Measurements from ENCODE around the gene ZBTB34.

ZBTB34 gene

GRCh38 chr9:126862104-126862761 lies 1.8 kb downstream of the ZBTB34 start:
- H3K4me1 ChIP-seq (ENCODE audit: insufficient read depth, low read length): peaks cover 40% of the 10 kb centered on the region
- no peak overlapping the region for H3K27ac ChIP-seq (ENCODE audit: low read depth, low read length)
- no peaks in the 10 kb centered on the region for H3K27me3 ChIP-seq (ENCODE audit: control insufficient read depth in 1 of 2, insufficient read depth in 2 of 2, low read length in 2 of 2)
- no peak overlapping the region for H3K9ac ChIP-seq (ENCODE audit: low read length)
- H3K9me3 ChIP-seq (ENCODE audit: low read length): no peaks in the 10 kb centered on the region
- peak overlapping the region in 1 of 2 donors; percentile 81 for H3K4me3 ChIP-seq (ENCODE audit: low read depth in 1 of 2, low read length in 2 of 2)
- peaks cover 18% of the 10 kb centered on the region for H3K36me3 ChIP-seq (ENCODE audit: insufficient read depth, low read length)

- Histone ChIP-seq H3K9ac (ENCODE audit: low read length) (no peak overlapping the region), H3K27ac (ENCODE audit: low read depth, low read length) (no peak overlapping the region), H3K9me3 (ENCODE audit: low read length) (no peaks in the 10 kb centered on the region), H3K4me3 (ENCODE audit: low read depth in 1 of 2, low read length in 2 of 2) (no peak overlapping the region), H3K4me1 (ENCODE audit: insufficient read depth, low read length) (peaks cover 27% of the 10 kb centered on the region), H3K27me3 (ENCODE audit: control insufficient read depth in 1 of 2, insufficient read depth in 2 of 2, low read length in 2 of 2) (no peaks in the 10 kb centered on the region), H3K36me3 (ENCODE audit: insufficient read depth, low read length) (peaks cover 18% of the 10 kb centered on the region)
These were observed 4.3 kb downstream of the ZBTB34 start for GRCh38 chr9:126864771-126865170.

GRCh38 chr9:126869368-126869767 lies 8.9 kb downstream of the ZBTB34 start:
- Histone ChIP-seq H3K27me3 (ENCODE audit: control insufficient read depth in 1 of 2, insufficient read depth in 2 of 2, low read length in 2 of 2) (no peaks in the 10 kb centered on the region), H3K4me3 (ENCODE audit: low read depth in 1 of 2, low read length in 2 of 2) (no peak overlapping the region), H3K36me3 (ENCODE audit: insufficient read depth, low read length) (peaks cover 14% of the 10 kb centered on the region), H3K4me1 (ENCODE audit: insufficient read depth, low read length) (no peaks in the 10 kb centered on the region), H3K9ac (ENCODE audit: low read length) (no peak overlapping the region), H3K9me3 (ENCODE audit: low read length) (no peaks in the 10 kb centered on the region), H3K27ac (ENCODE audit: low read depth, low read length) (no peak overlapping the region)

GRCh38 chr9:126872516-126872915 lies 12.1 kb downstream of the ZBTB34 start:
- Histone ChIP-seq H3K36me3 (ENCODE audit: insufficient read depth, low read length) (no peaks in the 10 kb centered on the region), H3K27ac (ENCODE audit: low read depth, low read length) (no peak overlapping the region), H3K4me3 (ENCODE audit: low read depth in 1 of 2, low read length in 2 of 2) (no peak overlapping the region), H3K9me3 (ENCODE audit: low read length) (no peaks in the 10 kb centered on the region), H3K27me3 (ENCODE audit: control insufficient read depth in 1 of 2, insufficient read depth in 2 of 2, low read length in 2 of 2) (no peaks in the 10 kb centered on the region), H3K4me1 (ENCODE audit: insufficient read depth, low read length) (no peaks in the 10 kb centered on the region), H3K9ac (ENCODE audit: low read length) (no peak overlapping the region)

- Histone ChIP-seq H3K4me1 (ENCODE audit: insufficient read depth, low read length) (no peaks in the 10 kb centered on the region), H3K27ac (ENCODE audit: low read depth, low read length) (no peak overlapping the region), H3K4me3 (ENCODE audit: low read depth in 1 of 2, low read length in 2 of 2) (no peak overlapping the region), H3K9ac (ENCODE audit: low read length) (no peak overlapping the region), H3K36me3 (ENCODE audit: insufficient read depth, low read length) (peaks cover 2% of the 10 kb centered on the region), H3K27me3 (ENCODE audit: control insufficient read depth in 1 of 2, insufficient read depth in 2 of 2, low read length in 2 of 2) (no peaks in the 10 kb centered on the region), H3K9me3 (ENCODE audit: low read length) (no peaks in the 10 kb centered on the region)
These were observed 14.3 kb downstream of the ZBTB34 start for GRCh38 chr9:126874546-126875314.

GRCh38 chr9:126875756-126876510 lies 15.5 kb downstream of the ZBTB34 start:
- Histone ChIP-seq H3K27ac (ENCODE audit: low read depth, low read length) (no peak overlapping the region), H3K4me1 (ENCODE audit: insufficient read depth, low read length) (no peaks in the 10 kb centered on the region)

GRCh38 chr9:126876531-126876930 lies 16.1 kb downstream of the ZBTB34 start:
- no peak overlapping the region for H3K4me3 ChIP-seq (ENCODE audit: low read depth in 1 of 2, low read length in 2 of 2)
- no peaks in the 10 kb centered on the region for H3K4me1 ChIP-seq (ENCODE audit: insufficient read depth, low read length)
- no peak overlapping the region for H3K9ac ChIP-seq (ENCODE audit: low read length)
- H3K36me3 ChIP-seq (ENCODE audit: insufficient read depth, low read length): peaks cover 18% of the 10 kb centered on the region
- H3K27me3 ChIP-seq (ENCODE audit: control insufficient read depth in 1 of 2, insufficient read depth in 2 of 2, low read length in 2 of 2): no peaks in the 10 kb centered on the region
- H3K27ac ChIP-seq (ENCODE audit: low read depth, low read length): no peak overlapping the region
- H3K9me3 ChIP-seq (ENCODE audit: low read length): no peaks in the 10 kb centered on the region

More at GRCh38 chr9:126875756-126876510, 15.5 kb downstream of the ZBTB34 start:
- Histone ChIP-seq H3K27me3 (ENCODE audit: control insufficient read depth in 1 of 2, insufficient read depth in 2 of 2, low read length in 2 of 2) (no peaks in the 10 kb centered on the region), H3K36me3 (ENCODE audit: insufficient read depth, low read length) (peaks cover 14% of the 10 kb centered on the region), H3K4me3 (ENCODE audit: low read depth in 1 of 2, low read length in 2 of 2) (no peak overlapping the region), H3K9me3 (ENCODE audit: low read length) (no peaks in the 10 kb centered on the region), H3K9ac (ENCODE audit: low read length) (no peak overlapping the region)

GRCh38 chr9:126877418-126877817 lies 17.0 kb downstream of the ZBTB34 start:
- no peak overlapping the region for H3K4me3 ChIP-seq (ENCODE audit: low read depth in 1 of 2, low read length in 2 of 2)
- no peaks in the 10 kb centered on the region for H3K9me3 ChIP-seq (ENCODE audit: low read length)
- H3K4me1 ChIP-seq (ENCODE audit: insufficient read depth, low read length): no peaks in the 10 kb centered on the region
- no peak overlapping the region for H3K27ac ChIP-seq (ENCODE audit: low read depth, low read length)
- no peak overlapping the region for H3K9ac ChIP-seq (ENCODE audit: low read length)
- H3K36me3 ChIP-seq (ENCODE audit: insufficient read depth, low read length): peaks cover 26% of the 10 kb centered on the region
- H3K27me3 ChIP-seq (ENCODE audit: control insufficient read depth in 1 of 2, insufficient read depth in 2 of 2, low read length in 2 of 2): no peaks in the 10 kb centered on the region

GRCh38 chr9:126879288-126879687 lies 18.8 kb downstream of the ZBTB34 start:
- Histone ChIP-seq H3K9me3 (ENCODE audit: low read length) (no peaks in the 10 kb centered on the region), H3K4me1 (ENCODE audit: insufficient read depth, low read length) (no peaks in the 10 kb centered on the region), H3K4me3 (ENCODE audit: low read depth in 1 of 2, low read length in 2 of 2) (no peak overlapping the region), H3K27ac (ENCODE audit: low read depth, low read length) (no peak overlapping the region), H3K9ac (ENCODE audit: low read length) (no peak overlapping the region), H3K27me3 (ENCODE audit: control insufficient read depth in 1 of 2, insufficient read depth in 2 of 2, low read length in 2 of 2) (no peaks in the 10 kb centered on the region), H3K36me3 (ENCODE audit: insufficient read depth, low read length) (peaks cover 36% of the 10 kb centered on the region)

GRCh38 chr9:126880226-126880946 lies 19.9 kb downstream of the ZBTB34 start:
- no peak overlapping the region for H3K27ac ChIP-seq (ENCODE audit: low read depth, low read length)
- peaks cover 36% of the 10 kb centered on the region for H3K36me3 ChIP-seq (ENCODE audit: insufficient read depth, low read length)
- H3K4me1 ChIP-seq (ENCODE audit: insufficient read depth, low read length): no peaks in the 10 kb centered on the region
- H3K9ac ChIP-seq (ENCODE audit: low read length): no peak overlapping the region
- H3K9me3 ChIP-seq (ENCODE audit: low read length): no peaks in the 10 kb centered on the region
- H3K27me3 ChIP-seq (ENCODE audit: control insufficient read depth in 1 of 2, insufficient read depth in 2 of 2, low read length in 2 of 2): no peaks in the 10 kb centered on the region
- H3K4me3 ChIP-seq (ENCODE audit: low read depth in 1 of 2, low read length in 2 of 2): no peak overlapping the region

- no peaks in the 10 kb centered on the region for H3K4me1 ChIP-seq (ENCODE audit: insufficient read depth, low read length)
- H3K9me3 ChIP-seq (ENCODE audit: low read length): no peaks in the 10 kb centered on the region
- no peaks in the 10 kb centered on the region for H3K27me3 ChIP-seq (ENCODE audit: control insufficient read depth in 1 of 2, insufficient read depth in 2 of 2, low read length in 2 of 2)
- H3K4me3 ChIP-seq (ENCODE audit: low read depth in 1 of 2, low read length in 2 of 2): no peak overlapping the region
- no peak overlapping the region for H3K9ac ChIP-seq (ENCODE audit: low read length)
- no peak overlapping the region for H3K27ac ChIP-seq (ENCODE audit: low read depth, low read length)
- peaks cover 36% of the 10 kb centered on the region for H3K36me3 ChIP-seq (ENCODE audit: insufficient read depth, low read length)
These were observed 20.5 kb downstream of the ZBTB34 start for GRCh38 chr9:126880947-126881332.
